Ammon's horn (tissue), 1 donor: ENCODE results near the gene EML4.
"Not testable (repeated sequence)": the region's sequence is repeated elsewhere in the genome, so short reads cannot be mapped to it uniquely, and the experiment has no call there.

ENCODE experiments used
- DNase-seq: peaks from one replicate; pipeline ENCODE4 v3.0.0-alpha.2; 2016; ENCODE audit warnings: low spot score

The EML4 gene

GRCh38 chr2:42333579-42333978 lies 164.4 kb downstream of the EML4 start:
- no peak for DNase-seq

GRCh38 chr2:42334220-42334619 lies 165.1 kb downstream of the EML4 start:
- no peak for DNase-seq

GRCh38 chr2:42334865-42335264 lies 165.7 kb downstream of the EML4 start:
- not testable (repeated sequence) for DNase-seq

GRCh38 chr2:42335514-42336104 lies 166.5 kb downstream of the EML4 start:
- no peak for DNase-seq

- no peak for DNase-seq
These were observed 167.3 kb downstream of the EML4 start for GRCh38 chr2:42336361-42336965.

GRCh38 chr2:42337356-42337820 lies 168.2 kb downstream of the EML4 start:
- DNase-seq: no peak

- DNase-seq: no peak
These were observed 168.9 kb downstream of the EML4 start for GRCh38 chr2:42337846-42338566.

GRCh38 chr2:42338567-42339190 lies 169.5 kb downstream of the EML4 start:
- DNase-seq: peak; percentile 56

- DNase-seq: peak; percentile 49
These were observed 170.2 kb downstream of the EML4 start for GRCh38 chr2:42339191-42339912.

- no peak for DNase-seq
These were observed 171.1 kb downstream of the EML4 start for GRCh38 chr2:42340045-42340937.

- DNase-seq: no peak
These were observed 171.9 kb downstream of the EML4 start for GRCh38 chr2:42340938-42341636.

GRCh38 chr2:42342061-42342794 lies 173.1 kb downstream of the EML4 start:
- no peak for DNase-seq

GRCh38 chr2:42342795-42343241 lies 173.7 kb downstream of the EML4 start:
- DNase-seq: no peak

GRCh38 chr2:42345986-42346385 lies 176.8 kb downstream of the EML4 start:
- no peak for DNase-seq

GRCh38 chr2:42346856-42347255 lies 177.7 kb downstream of the EML4 start:
- not testable (repeated sequence) for DNase-seq

GRCh38 chr2:42347518-42347917 lies 178.4 kb downstream of the EML4 start:
- not testable (repeated sequence) for DNase-seq

- no peak for DNase-seq
These were observed 179.1 kb downstream of the EML4 start for GRCh38 chr2:42348113-42348805.

GRCh38 chr2:42350434-42351063 lies 181.4 kb downstream of the EML4 start:
- no peak for DNase-seq

GRCh38 chr2:42351864-42352263 lies 182.7 kb downstream of the EML4 start:
- DNase-seq: no peak
